Liver (tissue), 9 donors: ENCODE results near the gene PSMD1. TPM values are rescaled to one million over a fixed set of nuclear protein-coding genes. Genes with fewer than 3 reads are reported as not detected.

ENCODE experiments used
- DNase-seq: peaks from one replicate; pipeline ENCODE4 v3.0.0-alpha.2; 2017; ENCODE audit warnings: low spot score
- H3K27ac ChIP-seq, 2 donors: one replicate each; pipeline ENCODE4 v1.7.0; 2013; ENCODE audit warnings: inconsistent platforms in 2 of 2, low read length in 2 of 2, control low read depth in 1 of 2, low read depth in 1 of 2, mild to moderate bottlenecking in 1 of 2
- H3K27me3 ChIP-seq, 4 donors: one replicate each; pipeline versions ENCODE4 v1.6.1 to v1.7.0; 2013; ENCODE audit warnings: low read length in 3 of 4, inconsistent platforms in 1 of 4, mild to moderate bottlenecking in 1 of 4, moderate library complexity in 1 of 4; ENCODE audit not compliant: control insufficient read depth in 4 of 4, insufficient read depth in 4 of 4
- H3K36me3 ChIP-seq, 4 donors: one replicate each; pipeline versions ENCODE4 v1.6.1 to v1.7.0; 2013; ENCODE audit warnings: low read length in 3 of 4, mild to moderate bottlenecking in 3 of 4, low read depth in 1 of 4, moderate library complexity in 1 of 4; ENCODE audit not compliant: control insufficient read depth in 4 of 4, insufficient read depth in 3 of 4
- H3K4me1 ChIP-seq, 4 donors: one replicate each; pipeline versions ENCODE4 v1.6.1 to v1.7.0; 2013; ENCODE audit warnings: low read length in 3 of 4, mild to moderate bottlenecking in 3 of 4, moderate library complexity in 1 of 4; ENCODE audit not compliant: control insufficient read depth in 4 of 4, insufficient read depth in 4 of 4
- H3K4me3 ChIP-seq, 3 donors: one replicate each; pipeline versions ENCODE4 v1.6.1 to v1.7.0; 2013; ENCODE audit warnings: low read length in 3 of 3, control low read depth in 1 of 3, low read depth in 1 of 3, mild to moderate bottlenecking in 1 of 3
- H3K9ac ChIP-seq, 2 donors: one replicate each; pipeline ENCODE4 v1.7.0; 2013; ENCODE audit warnings: low read length in 2 of 2, mild to moderate bottlenecking in 2 of 2, moderate library complexity in 2 of 2, control low read depth in 1 of 2, low read depth in 1 of 2
- H3K9me3 ChIP-seq, 4 donors: one replicate each; pipeline versions ENCODE4 v1.6.1 to v1.7.0; 2013; ENCODE audit warnings: low read length in 3 of 4; ENCODE audit not compliant: control insufficient read depth in 4 of 4
- ATF3 ChIP-seq: IDR thresholded peaks from 2 replicates; pipeline ENCODE4 v1.6.1; 2016; ENCODE audit warnings: antibody characterized with exemption
- CTCF ChIP-seq: fragments of 150-350 bp; IDR thresholded peaks from 2 replicates; pipeline ENCODE4 v1.5.1; 2017; ENCODE audit warnings: improper control_type of control experiment, low read depth, low read length; ENCODE audit not compliant: missing input control
- FOXA2 ChIP-seq: IDR thresholded peaks from 2 replicates; pipeline ENCODE4 v1.6.1; 2016; ENCODE audit warnings: antibody characterized with exemption
- GABPA ChIP-seq, 2 donors: IDR thresholded peaks in 1 of 2; conservative IDR thresholded peaks in 1 of 2; 2 replicates each; pipeline ENCODE4 v1.6.1; 2016; ENCODE audit warnings: antibody characterized with exemption in 2 of 2, mild to moderate bottlenecking in 1 of 2, moderate library complexity in 1 of 2
- HNF4A ChIP-seq, 2 donors: conservative IDR thresholded peaks; 2 replicates each; pipeline ENCODE4 v1.6.1; 2016; ENCODE audit warnings: antibody characterized with exemption in 2 of 2, mild to moderate bottlenecking in 2 of 2
- HNF4G ChIP-seq: IDR thresholded peaks from 2 replicates; pipeline ENCODE4 v1.6.1; 2016; ENCODE audit warnings: antibody characterized with exemption
- JUND ChIP-seq, 2 donors: IDR thresholded peaks; 2 replicates each; pipeline ENCODE4 v1.6.1; 2016; ENCODE audit warnings: antibody characterized with exemption in 2 of 2
- MAX ChIP-seq: IDR thresholded peaks from 2 replicates; pipeline ENCODE4 v1.6.1; 2016; ENCODE audit warnings: antibody characterized with exemption
- RAD21 ChIP-seq, 2 donors: IDR thresholded peaks; 2 replicates each; pipeline ENCODE4 v1.6.1; 2016; ENCODE audit warnings: antibody characterized with exemption in 2 of 2, mild to moderate bottlenecking in 2 of 2
- REST ChIP-seq: IDR thresholded peaks from 2 replicates; pipeline ENCODE4 v1.6.1; 2016; ENCODE audit warnings: antibody characterized with exemption, mild to moderate bottlenecking
- polyA plus RNA-seq, 2 donors: library from polyadenylated mRNA; stranded (reverse) in 1 of 2; unstranded in 1 of 2; fragments of 200-250 nt in 1 of 2; fragments of >200 nt in 1 of 2; fragmentation: Nextera tagmentation in 1 of 2; extraction: Ambion mirVana in 1 of 2; gene quantifications; one replicate each; pipeline versions ENCODE4 v1.2.1 to v1.2.3, GENCODE V29; 2013 to 2015
- total RNA-seq, 2 donors: library from RNA; depleted of rRNA; stranded (reverse); fragments of >200 nt; gene quantifications; one replicate each; pipeline ENCODE4 v1.2.3, GENCODE V29; 2014
- donor health status: healthy.
- donor health status: healthy.
- donor health status: healthy.
- donor health status: healthy.
- donor health status: healthy.

PSMD1 gene
- total and polyA plus RNA-seq, 4 donors: 31.7 to 83.3 (median 68.1) TPM

GRCh38 chr2:231127936-231128335 is 71.3 kb downstream of the PSMD1 start (continued):
- TF ChIP-seq REST: no peak
- TF ChIP-seq RAD21 (IDR thresholded peaks at IDR 0.05): no peak
- no peak for TF ChIP-seq ATF3

- H3K4me1 ChIP-seq: peaks cover 9 to 37% (median 22%) of the 10 kb centered on the region in 4 donors
- no peaks in the 10 kb centered on the region for H3K9me3 ChIP-seq
- H3K9ac ChIP-seq: no peak overlapping the region
- TF ChIP-seq RAD21 (IDR thresholded peaks at IDR 0.05) (no peak), HNF4A (conservative IDR thresholded peaks at IDR 0.05) (no peak), JUND (IDR thresholded peaks at IDR 0.05) (no peak), HNF4G (no peak), FOXA2 (no peak), CTCF (no peak), REST (no peak), MAX (no peak), GABPA (IDR thresholded peaks at IDR 0.05 in 1 of 2, conservative IDR thresholded peaks at IDR 0.05 in 1 of 2) (no peak), ATF3 (no peak)
- H3K27ac ChIP-seq: no peak overlapping the region
- H3K4me3 ChIP-seq: no peak overlapping the region
- no peaks in the 10 kb centered on the region for H3K27me3 ChIP-seq
- no peak for DNase-seq
- no peaks in the 10 kb centered on the region for H3K36me3 ChIP-seq
Observed at GRCh38 chr2:231128541-231128940, 71.9 kb downstream of the PSMD1 start.
